ENCODE measurements around the gene TNFRSF8. TPM values are rescaled to one million over a fixed set of nuclear protein-coding genes. Genes with fewer than 3 reads are reported as not detected.

The TNFRSF8 gene
- total and polyA plus RNA-seq, 9 of the 15 experiments (the other 6 are each of a cell fraction or from before 2014, with no cell fraction given), result 3.5 to 38.4 (median 17.1) TPM

DNA sequence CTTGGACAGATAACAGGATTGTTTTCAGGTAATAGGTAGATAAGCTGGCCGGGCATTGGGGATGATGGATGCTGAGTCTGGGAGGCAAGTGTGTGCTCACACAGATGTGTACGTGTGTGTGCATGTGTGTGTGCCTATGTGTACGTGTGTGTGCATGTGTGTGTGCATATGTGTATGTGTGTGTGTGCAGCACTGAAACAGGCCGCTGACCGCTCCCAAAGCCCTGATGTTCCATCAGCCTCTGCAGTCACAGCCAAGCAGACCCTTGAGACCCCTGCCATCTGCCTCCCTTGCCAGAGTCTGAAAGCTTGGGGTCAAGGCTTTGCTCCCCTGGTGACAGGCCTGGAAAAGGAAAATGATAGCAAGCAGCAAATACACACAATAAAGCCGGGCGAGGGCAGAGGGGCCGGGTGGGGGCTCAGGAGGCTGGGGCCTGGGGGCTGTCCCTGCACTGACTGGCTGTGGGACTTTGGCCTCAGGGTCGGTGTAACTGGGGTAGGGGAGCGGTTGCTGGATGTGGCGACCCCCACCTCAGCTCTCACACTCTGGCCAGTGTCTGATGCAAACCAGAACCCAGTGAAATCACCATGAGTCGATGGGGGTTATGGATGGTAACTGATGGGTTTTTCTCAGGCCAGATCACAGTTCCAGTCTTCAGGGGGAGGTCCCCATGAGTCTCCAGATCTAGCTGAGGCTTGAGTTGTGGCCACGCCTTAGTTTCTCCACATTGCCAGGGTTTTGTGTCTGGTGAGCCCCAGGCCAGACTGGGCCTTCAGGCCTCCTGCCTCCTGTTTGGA lies 9.2 kb upstream of the TNFRSF8 start:
- no peaks in the 10 kb centered on the region for H4K20me1 ChIP-seq (replicated peaks; ENCODE audit: control insufficient read depth, insufficient read depth, low read length)
- no TSS peak for BruUV-seq (replicated peaks)
- intact Hi-C loops (cut with micrococcal nuclease), result no loop called here
- H3K9me1 ChIP-seq (ENCODE audit: control insufficient read depth, insufficient read depth, low read length), result no peaks in the 10 kb centered on the region
- peaks cover 27 to 42% of the 10 kb centered on the region in 2 experiments for H3K4me1 ChIP-seq (replicated peaks in 1 of 2; ENCODE audit: control insufficient read depth in 2 of 2, insufficient read depth in 2 of 2, low read length in 2 of 2)
- ATAC-seq (no peak; the same call in 2 of the 3 replicates), FAIRE-seq (no peak), DNase-seq (ENCODE audit: extremely low read depth in 1 of 4, low spot score in 3 of 4) (no peak)
- ChIA-PET CTCF (ENCODE audit: low intra/inter-chr PET ratio) (no interaction called here), POLR2A (interaction anchor here (0.6 to 8.3 kb wide), 3 partner anchors 22 to 145 kb away, joined by 3 to 67 read pairs (median 5); no protein-coding TSS in a partner anchor)
- H3K27me3 ChIP-seq (ENCODE audit: control insufficient read depth in 2 of 2, insufficient read depth in 2 of 2, low read length in 2 of 2), result no peaks in the 10 kb centered on the region
- in situ Hi-C loops (cut with MboI), result no loop called here
- H3K4me2 ChIP-seq (ENCODE audit: insufficient read depth, low read length), result no peak overlapping the region
- H3K79me2 ChIP-seq (ENCODE audit: control insufficient read depth, insufficient read depth, low read length), result no peaks in the 10 kb centered on the region
- 62% methylated on average over 13 of the region's 13 CpGs for WGBS (ENCODE audit: insufficient coverage, low coverage, missing lambda C conversion rate)
- no peak overlapping the region for H2AFZ ChIP-seq (ENCODE audit: low read depth, low read length)
- H3K27ac ChIP-seq (ENCODE audit: extremely low read depth, low read depth, low read length), result no peak overlapping the region
- TF ChIP-seq KDM1A (IDR thresholded peaks at IDR 0.05) (peak in 1 of 2 experiments; percentile 90; a peak in 2 of 4 replicates), ZBTB8A (IDR thresholded peaks at IDR 0.05; ENCODE audit: partially characterized antibody) (no peak), SRSF3 (IDR thresholded peaks at IDR 0.05; ENCODE audit: insufficient read depth, low read length) (no peak)
- H3K4me3 ChIP-seq, result no peak overlapping the region
- peak overlapping the region in 1 of 2 experiments; percentile 80; a peak in 2 of 4 replicates for H3K9ac ChIP-seq (ENCODE audit: insufficient read depth in 1 of 2, low read depth in 2 of 2, low read length in 2 of 2)
- 0 out of 2 replicates have a peak, but pooled peaks cover 3% of the 10 kb centered on the region for H3K9me3 ChIP-seq (replicated peaks; ENCODE audit: control insufficient read depth, insufficient read depth, low read depth, low read length)
- no peaks in the 10 kb centered on the region for H3K36me3 ChIP-seq (ENCODE audit: control insufficient read depth, insufficient read depth, low read length)

DNA sequence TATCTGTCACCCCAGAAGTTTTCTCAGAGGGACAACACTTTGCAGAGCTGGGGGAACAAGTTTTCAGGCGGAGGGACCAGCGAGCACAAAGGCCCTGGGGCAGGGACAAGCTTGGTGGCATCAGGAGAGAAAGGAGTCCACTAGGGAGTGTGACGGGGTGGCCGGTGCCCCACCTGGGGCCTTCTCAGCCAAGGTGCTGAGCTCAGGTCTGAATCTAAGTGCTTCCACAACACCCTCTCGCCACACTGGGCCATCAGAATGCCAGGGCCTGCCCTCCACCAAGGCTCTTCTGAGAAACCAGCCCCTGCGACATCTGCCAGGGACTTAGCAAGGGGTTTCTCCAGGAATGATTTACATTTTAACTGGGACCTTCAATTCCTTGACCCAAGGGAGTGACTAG lies 7.8 kb upstream of the TNFRSF8 start:
- in situ Hi-C loops (cut with MboI), result no loop called here
- H3K9me1 ChIP-seq (ENCODE audit: control insufficient read depth, insufficient read depth, low read length), result no peaks in the 10 kb centered on the region
- no TSS peak for BruUV-seq (replicated peaks)
- no peaks in the 10 kb centered on the region for H3K36me3 ChIP-seq (ENCODE audit: control insufficient read depth, insufficient read depth, low read length)
- ATAC-seq, result no peak
- ChIA-PET CTCF (ENCODE audit: low intra/inter-chr PET ratio) (no interaction called here), POLR2A (interaction anchor here (0.8 to 8.3 kb wide), 3 partner anchors 11 to 146 kb away, joined by 3 to 67 read pairs (median 4); no protein-coding TSS in a partner anchor)
- H3K9me3 ChIP-seq (replicated peaks; ENCODE audit: control insufficient read depth, insufficient read depth, low read depth, low read length), result 0 out of 2 replicates have a peak, but pooled peaks cover 3% of the 10 kb centered on the region
- no peak overlapping the region for H3K4me3 ChIP-seq
- no peaks in the 10 kb centered on the region for H3K27me3 ChIP-seq (ENCODE audit: control insufficient read depth in 2 of 2, insufficient read depth in 2 of 2, low read length in 2 of 2)
- H4K20me1 ChIP-seq (replicated peaks; ENCODE audit: control insufficient read depth, insufficient read depth, low read length), result no peaks in the 10 kb centered on the region
- no peak overlapping the region for H3K9ac ChIP-seq (ENCODE audit: insufficient read depth in 1 of 2, low read depth in 2 of 2, low read length in 2 of 2)
- H3K27ac ChIP-seq (ENCODE audit: extremely low read depth, low read depth, low read length), result no peak overlapping the region
- no peak for DNase-seq (ENCODE audit: extremely low read depth in 1 of 4, low spot score in 3 of 4)
- intact Hi-C loops (cut with micrococcal nuclease), result no loop called here
- FAIRE-seq, result no peak
- H3K79me2 ChIP-seq (ENCODE audit: control insufficient read depth, insufficient read depth, low read length), result no peaks in the 10 kb centered on the region
- H2AFZ ChIP-seq (ENCODE audit: low read depth, low read length), result no peak overlapping the region
- TF ChIP-seq MECOM (CRISPR knock-in tag; IDR thresholded peaks at IDR 0.05) (no peak), ADNP (tag; IDR thresholded peaks at IDR 0.05) (no peak), SP2 (IDR thresholded peaks at IDR 0.05; ENCODE audit: extremely low read depth, low read depth, low read length, poor library complexity, severe bottlenecking) (no peak), JUNB (CRISPR knock-in tag; conservative IDR thresholded peaks at IDR 0.05) (no peak), TBL1XR1 (IDR thresholded peaks at IDR 0.05; ENCODE audit: low read length in 2 of 2) (no peak), TOE1 (IDR thresholded peaks at IDR 0.05; ENCODE audit: borderline replicate concordance) (no peak), TOE1 (CRISPR knock-in tag; IDR thresholded peaks at IDR 0.05; ENCODE audit: borderline replicate concordance, low read depth) (no peak), ZNF586 (CRISPR knock-in tag; conservative IDR thresholded peaks at IDR 0.05) (no peak)
- H3K4me1 ChIP-seq (replicated peaks in 1 of 2; ENCODE audit: control insufficient read depth in 2 of 2, insufficient read depth in 2 of 2, low read length in 2 of 2), result peaks cover 27 to 42% of the 10 kb centered on the region in 2 experiments
- no peak overlapping the region for H3K4me2 ChIP-seq (ENCODE audit: insufficient read depth, low read length)
- 77% methylated on average over 6 of the region's 6 CpGs for WGBS (ENCODE audit: insufficient coverage, low coverage, missing lambda C conversion rate)
